ENCODE data around the gene PAQR3. TPM values are rescaled to one million over a fixed set of nuclear protein-coding genes. Genes with fewer than 3 reads are reported as not detected.

Gene PAQR3
- total RNA-seq, 2 donors from 2014 or later, result 13.1 to 16.4 TPM

- no peak overlapping the region for H3K4me3 ChIP-seq
- no peak for DNase-seq
- TF ChIP-seq CTCF (IDR thresholded peaks at IDR 0.05), result no peak
- H3K9ac ChIP-seq (ENCODE audit: low read depth in 2 of 2, low read length in 2 of 2), result no peak overlapping the region
- H3K9me3 ChIP-seq, result no peaks in the 10 kb centered on the region
- intact Hi-C loops (cut with DNase I), result loop anchor here (2.0 kb wide), 1 partner anchor 251 kb away; no protein-coding TSS in a partner anchor
- H3K4me1 ChIP-seq, result no peaks in the 10 kb centered on the region
- H3K27ac ChIP-seq, result no peak overlapping the region
- no peaks in the 10 kb centered on the region for H3K27me3 ChIP-seq
- no peaks in the 10 kb centered on the region for H3K36me3 ChIP-seq
Measured at GRCh38 chr4:78863254-78863869, 75.9 kb downstream of the PAQR3 start.

- no peak overlapping the region for H3K9ac ChIP-seq (ENCODE audit: low read depth in 2 of 2, low read length in 2 of 2)
- H3K9me3 ChIP-seq, result no peaks in the 10 kb centered on the region
- H3K27ac ChIP-seq, result no peak overlapping the region
- H3K4me1 ChIP-seq, result no peaks in the 10 kb centered on the region
- no peaks in the 10 kb centered on the region for H3K27me3 ChIP-seq
- DNase-seq, result peak; percentile 42
- no peak for TF ChIP-seq CTCF (IDR thresholded peaks at IDR 0.05)
- no peaks in the 10 kb centered on the region for H3K36me3 ChIP-seq
- intact Hi-C loops (cut with DNase I), result loop anchor here (2.0 kb wide), 1 partner anchor 250 kb away; no protein-coding TSS in a partner anchor
- no peak overlapping the region for H3K4me3 ChIP-seq
Measured at GRCh38 chr4:78862314-78862737, 76.9 kb downstream of the PAQR3 start.

Other genes with a start within 250 kb of the PAQR3 start
- 10 to 100 TPM; 52.4 to 55.7 TPM for gene BMP2K, start 163.1 kb downstream of the PAQR3 start, total RNA-seq

Data from colonic mucosa (tissue), 4 donors.